ENCODE measurements around the gene SPATS2L.

DNA sequence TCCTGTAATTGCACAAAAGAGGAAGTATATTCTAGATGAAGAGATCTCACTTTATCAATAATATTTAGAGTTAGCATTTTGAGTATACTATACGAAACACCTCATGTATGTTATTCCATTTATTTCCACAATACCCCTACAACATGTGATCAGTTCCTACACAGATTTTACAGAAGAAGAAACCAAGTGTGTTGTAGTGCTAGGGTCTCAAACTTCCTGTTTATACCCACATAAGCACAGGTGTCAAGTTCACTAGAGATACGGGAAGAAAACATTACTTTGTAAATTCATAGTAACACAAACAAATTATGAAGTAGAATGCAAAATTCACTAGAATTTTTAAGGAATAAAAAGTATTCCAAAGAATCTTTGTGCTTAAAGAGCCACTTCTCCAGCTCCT lies 157.0 kb downstream of the SPATS2L start:
- TF ChIP-seq CTCF (IDR thresholded peaks at IDR 0.05) (no peak), CHD2 (IDR thresholded peaks at IDR 0.05; ENCODE audit: low read length, partially characterized antibody) (no peak), MXI1 (IDR thresholded peaks at IDR 0.05; ENCODE audit: low read depth, low read length) (no peak), RAD21 (IDR thresholded peaks at IDR 0.05; ENCODE audit: low read length) (no peak), RFX5 (IDR thresholded peaks at IDR 0.05; ENCODE audit: low read length) (no peak)
